HG03139 (cell line): ENCODE results near the gene PROKR1.

Experiments used
- ATAC-seq: cut with Tn5 transposase; IDR thresholded peaks from one replicate; pipeline ENCODE4 v1.9.1; 2021; ENCODE audit not compliant: unreplicated experiment

PROKR1 gene

DNA sequence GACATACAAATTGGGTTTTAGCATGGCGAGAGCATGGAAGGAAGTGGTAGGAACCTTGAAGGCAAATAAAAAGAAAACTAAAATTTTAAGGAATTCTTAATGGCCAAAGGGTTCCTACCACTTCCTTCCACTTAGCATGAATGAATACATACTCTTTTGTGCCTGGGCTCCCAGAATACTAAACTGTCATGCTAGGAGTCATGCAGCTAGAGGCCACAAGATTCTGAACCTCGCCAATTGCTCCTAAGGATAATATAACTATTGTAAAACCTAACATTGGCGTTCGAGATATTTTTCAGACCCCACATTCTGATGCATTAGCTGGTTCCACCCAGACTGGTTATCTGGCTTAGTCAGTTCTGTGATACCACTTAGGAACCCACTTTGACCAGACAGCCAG is 52.6 kb downstream of the PROKR1 start:
- ATAC-seq = no peak

DNA sequence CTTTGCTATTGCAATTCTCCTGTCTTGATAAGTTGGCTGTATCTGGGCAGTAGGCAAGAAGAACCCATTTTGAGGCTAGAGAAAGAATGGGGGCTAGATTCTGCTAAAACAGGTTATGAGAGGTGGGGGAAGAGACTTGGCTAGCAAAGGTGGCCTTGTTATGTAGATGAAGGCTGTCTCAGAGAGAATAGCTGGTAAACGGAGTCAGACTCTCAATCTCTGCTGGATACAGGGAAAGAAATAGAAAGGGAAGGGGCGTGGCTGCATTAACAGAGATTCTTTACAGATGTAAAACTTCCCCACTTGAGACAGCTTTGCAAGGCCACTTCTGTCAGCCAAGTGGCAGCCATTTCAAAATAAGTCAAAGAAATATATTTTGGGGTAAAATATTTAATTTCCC is 53.2 kb downstream of the PROKR1 start:
- no peak for ATAC-seq

DNA sequence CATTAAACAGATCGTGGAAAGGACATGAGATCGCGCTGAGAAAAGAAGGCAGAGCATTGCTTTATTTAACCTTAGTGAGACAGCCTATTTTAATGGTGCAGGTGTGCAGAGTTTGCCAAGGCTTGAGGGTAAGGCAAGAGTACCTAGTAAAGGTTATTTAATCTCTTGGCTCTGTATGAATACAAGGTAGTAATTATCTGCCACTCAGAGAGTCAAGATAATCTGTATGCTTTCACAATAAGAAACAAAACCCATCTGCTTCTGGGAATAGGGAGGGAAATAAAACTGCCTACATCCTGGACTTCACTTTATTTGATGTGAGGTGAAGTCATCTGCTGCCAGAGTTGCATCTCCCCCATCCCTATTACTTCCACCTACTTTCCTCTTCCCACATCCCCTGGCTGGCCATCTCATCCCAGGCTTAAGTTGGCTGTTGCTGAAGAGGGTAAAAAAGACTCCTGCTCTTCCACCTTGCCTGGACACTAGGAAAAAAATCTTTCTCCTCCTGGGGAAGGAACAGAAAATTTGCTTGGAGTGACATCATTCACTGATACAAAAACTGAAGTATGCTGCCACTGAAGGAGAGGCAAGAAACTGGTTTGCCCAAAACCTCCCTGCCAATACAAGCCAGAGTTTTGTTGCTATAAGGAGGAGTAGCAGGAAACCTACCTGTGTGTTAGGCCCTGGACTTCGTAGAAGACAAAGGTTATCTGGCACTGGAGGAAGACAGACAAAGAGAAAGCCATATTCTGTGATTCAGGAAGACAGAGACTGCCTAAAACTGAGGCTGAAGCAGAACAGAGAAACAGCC is 55.4 kb downstream of the PROKR1 start:
- ATAC-seq = no peak

DNA sequence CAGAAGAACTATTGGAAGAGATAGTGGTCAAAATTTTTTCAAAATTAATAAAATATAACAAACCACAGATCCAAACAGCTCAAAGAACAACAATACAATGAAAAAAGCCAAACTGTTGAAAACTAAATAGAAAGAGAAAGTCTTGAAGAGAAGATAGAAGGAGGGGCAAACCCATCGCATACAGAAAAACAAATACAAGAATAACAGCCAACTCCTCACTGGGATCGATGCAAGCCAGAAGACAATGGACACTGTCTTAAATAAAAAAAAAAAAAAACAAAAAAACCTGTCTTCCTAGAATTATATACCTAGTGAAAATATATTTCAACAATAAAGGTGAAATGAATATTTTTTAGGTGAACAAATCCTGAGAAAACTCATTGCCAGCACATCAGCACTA is 57.2 kb downstream of the PROKR1 start:
- no peak for ATAC-seq

DNA sequence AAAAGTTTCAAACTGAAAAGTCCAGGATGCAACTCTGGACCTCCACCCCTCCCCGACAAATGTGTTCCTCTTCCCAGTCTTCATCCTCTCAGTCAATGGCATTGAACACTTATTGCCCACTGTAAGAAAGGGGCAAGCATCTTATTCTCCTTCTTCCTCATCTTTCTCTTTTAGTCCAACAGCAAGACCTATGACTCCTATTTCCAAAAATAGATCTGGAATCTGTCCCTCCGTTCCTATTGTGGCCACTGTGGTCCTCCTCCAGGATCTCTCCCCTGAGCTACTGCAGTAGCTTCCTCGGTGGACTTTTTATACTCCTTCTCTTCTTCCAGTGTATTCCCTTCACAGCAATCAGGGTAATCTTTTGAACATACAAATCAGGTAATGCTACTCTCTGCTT is 63.3 kb downstream of the PROKR1 start:
- ATAC-seq = no peak
